ENCODE measurements around the gene CTXND2. TPM values are rescaled to one million over a fixed set of nuclear protein-coding genes. Genes with fewer than 3 reads are reported as not detected.
"Not testable (repeated sequence)": the region's sequence is repeated elsewhere in the genome, so short reads cannot be mapped to it uniquely, and the experiment has no call there.

The CTXND2 gene
- polyA plus RNA-seq, 2 donors, result not detected

- H3K36me3 ChIP-seq (ENCODE audit: control insufficient read depth in 2 of 2, insufficient read depth in 2 of 2, low read length in 1 of 2); H3K4me1 ChIP-seq (ENCODE audit: control insufficient read depth in 2 of 2, insufficient read depth in 2 of 2, low read length in 1 of 2); H3K9me3 ChIP-seq (ENCODE audit: control insufficient read depth in 2 of 2, insufficient read depth in 1 of 2, low read depth in 1 of 2, low read length in 1 of 2); H3K4me3 ChIP-seq (ENCODE audit: low read depth in 1 of 2, low read length in 2 of 2); H3K27ac ChIP-seq (ENCODE audit: low read depth in 2 of 2, low read length in 1 of 2); H3K27me3 ChIP-seq (ENCODE audit: control insufficient read depth in 1 of 2, insufficient read depth in 2 of 2, low read length in 2 of 2): not testable (repeated sequence)
- WGBS, 2 donors, result 87% methylated on average over 5 of the region's 5 CpGs
Observed at GRCh38 chr1:150883121-150883520, 3.8 kb upstream of the CTXND2 start.

- Histone ChIP-seq H3K4me3 (ENCODE audit: low read depth in 1 of 2, low read length in 2 of 2) (no peak overlapping the region), H3K27ac (ENCODE audit: low read depth in 2 of 2, low read length in 1 of 2) (no peak overlapping the region), H3K36me3 (ENCODE audit: control insufficient read depth in 2 of 2, insufficient read depth in 2 of 2, low read length in 1 of 2) (no peaks in the 10 kb centered on the region), H3K9me3 (ENCODE audit: control insufficient read depth in 2 of 2, insufficient read depth in 1 of 2, low read depth in 1 of 2, low read length in 1 of 2) (no peaks in the 10 kb centered on the region), H3K27me3 (ENCODE audit: control insufficient read depth in 1 of 2, insufficient read depth in 2 of 2, low read length in 2 of 2) (no peaks in the 10 kb centered on the region), H3K4me1 (ENCODE audit: control insufficient read depth in 2 of 2, insufficient read depth in 2 of 2, low read length in 1 of 2) (no peaks in the 10 kb centered on the region)
- 90 to 93% methylated on average over 8 of the region's 8 CpGs for WGBS, 2 donors
Observed at GRCh38 chr1:150888727-150889126, 1.8 kb downstream of the CTXND2 start.

DNA sequence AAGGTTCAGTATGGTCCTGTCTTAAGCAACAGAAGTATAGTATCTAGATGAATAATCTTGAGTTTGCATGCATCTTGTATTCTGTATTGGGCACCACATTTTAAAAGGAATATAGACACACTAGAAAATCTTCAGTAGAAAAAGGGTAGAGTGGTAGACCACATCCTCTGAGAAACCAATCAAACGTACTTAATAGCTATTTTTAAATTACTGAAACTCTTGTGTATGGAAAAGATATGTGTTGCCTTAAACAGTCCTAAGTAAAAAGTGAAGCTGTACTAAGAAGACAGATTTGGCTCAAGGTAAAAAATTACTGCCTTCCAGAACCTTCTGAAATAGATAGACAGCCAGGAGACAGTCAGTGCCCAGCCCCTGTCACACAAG, 3.1 kb downstream of the CTXND2 start:
- 53 to 61% methylated on average over 1 of the region's 1 CpG for WGBS, 2 donors
- H3K27ac ChIP-seq (ENCODE audit: low read depth in 2 of 2, low read length in 1 of 2), result no peak overlapping the region
- no peaks in the 10 kb centered on the region for H3K9me3 ChIP-seq (ENCODE audit: control insufficient read depth in 2 of 2, insufficient read depth in 1 of 2, low read depth in 1 of 2, low read length in 1 of 2)
- H3K4me1 ChIP-seq (ENCODE audit: control insufficient read depth in 2 of 2, insufficient read depth in 2 of 2, low read length in 1 of 2), result no peaks in the 10 kb centered on the region
- no peaks in the 10 kb centered on the region for H3K36me3 ChIP-seq (ENCODE audit: control insufficient read depth in 2 of 2, insufficient read depth in 2 of 2, low read length in 1 of 2)
- no peaks in the 10 kb centered on the region for H3K27me3 ChIP-seq (ENCODE audit: control insufficient read depth in 1 of 2, insufficient read depth in 2 of 2, low read length in 2 of 2)
- H3K4me3 ChIP-seq (ENCODE audit: low read depth in 1 of 2, low read length in 2 of 2), result no peak overlapping the region

DNA sequence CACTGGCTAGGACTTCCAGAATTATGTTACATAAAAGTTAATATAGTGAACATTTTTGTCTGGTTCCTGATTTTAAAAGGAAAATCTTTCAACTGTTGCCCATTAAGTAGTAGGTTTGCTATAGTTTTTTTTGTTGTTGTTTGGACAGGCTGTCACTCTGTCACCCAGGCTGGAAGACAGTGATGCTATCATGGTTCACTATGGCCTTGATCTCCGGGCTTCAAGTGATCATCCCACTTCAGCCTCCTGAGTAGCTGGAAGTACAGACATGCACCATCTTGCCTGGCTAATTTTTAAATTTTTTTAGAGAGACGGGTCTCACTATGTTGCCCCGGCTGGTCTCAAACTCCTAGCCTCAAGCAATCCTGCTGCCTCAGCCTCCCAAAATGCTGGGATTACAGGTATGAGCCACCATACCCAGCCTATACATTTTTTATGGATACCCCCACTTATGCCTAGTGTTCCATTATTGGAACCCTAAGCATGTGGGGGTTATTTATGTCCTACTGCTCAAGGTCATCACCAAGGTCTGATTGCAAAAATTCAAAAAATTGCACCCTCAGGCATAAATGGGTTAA, 6.5 kb downstream of the CTXND2 start:
- 89% methylated on average over 3 of the region's 3 CpGs for whole genome bisulfite sequencing, 2 donors
- H3K27me3 ChIP-seq (ENCODE audit: control insufficient read depth in 1 of 2, insufficient read depth in 2 of 2, low read length in 2 of 2), result no peaks in the 10 kb centered on the region
- H3K27ac ChIP-seq (ENCODE audit: low read depth in 2 of 2, low read length in 1 of 2), result no peak overlapping the region
- H3K36me3 ChIP-seq (ENCODE audit: control insufficient read depth in 2 of 2, insufficient read depth in 2 of 2, low read length in 1 of 2), result no peaks in the 10 kb centered on the region
- H3K4me3 ChIP-seq (ENCODE audit: low read depth in 1 of 2, low read length in 2 of 2), result no peak overlapping the region
- H3K4me1 ChIP-seq (ENCODE audit: control insufficient read depth in 2 of 2, insufficient read depth in 2 of 2, low read length in 1 of 2), result no peaks in the 10 kb centered on the region
- H3K9me3 ChIP-seq (ENCODE audit: control insufficient read depth in 2 of 2, insufficient read depth in 1 of 2, low read depth in 1 of 2, low read length in 1 of 2), result no peaks in the 10 kb centered on the region

- WGBS, 2 donors, result 80 to 91% methylated on average over 4 of the region's 4 CpGs
- Histone ChIP-seq H3K4me1 (ENCODE audit: control insufficient read depth in 2 of 2, insufficient read depth in 2 of 2, low read length in 1 of 2) (no peaks in the 10 kb centered on the region), H3K27me3 (ENCODE audit: control insufficient read depth in 1 of 2, insufficient read depth in 2 of 2, low read length in 2 of 2) (no peaks in the 10 kb centered on the region), H3K36me3 (ENCODE audit: control insufficient read depth in 2 of 2, insufficient read depth in 2 of 2, low read length in 1 of 2) (no peaks in the 10 kb centered on the region), H3K27ac (ENCODE audit: low read depth in 2 of 2, low read length in 1 of 2) (no peak overlapping the region), H3K4me3 (ENCODE audit: low read depth in 1 of 2, low read length in 2 of 2) (no peak overlapping the region), H3K9me3 (ENCODE audit: control insufficient read depth in 2 of 2, insufficient read depth in 1 of 2, low read depth in 1 of 2, low read length in 1 of 2) (no peaks in the 10 kb centered on the region)
Observed at GRCh38 chr1:150895618-150896017, 8.7 kb downstream of the CTXND2 start.

- not testable (repeated sequence) for H3K4me1 ChIP-seq (ENCODE audit: control insufficient read depth in 2 of 2, insufficient read depth in 2 of 2, low read length in 1 of 2); H3K4me3 ChIP-seq (ENCODE audit: low read depth in 1 of 2, low read length in 2 of 2); H3K9me3 ChIP-seq (ENCODE audit: control insufficient read depth in 2 of 2, insufficient read depth in 1 of 2, low read depth in 1 of 2, low read length in 1 of 2); H3K36me3 ChIP-seq (ENCODE audit: control insufficient read depth in 2 of 2, insufficient read depth in 2 of 2, low read length in 1 of 2); H3K27me3 ChIP-seq (ENCODE audit: control insufficient read depth in 1 of 2, insufficient read depth in 2 of 2, low read length in 2 of 2); H3K27ac ChIP-seq (ENCODE audit: low read depth in 2 of 2, low read length in 1 of 2)
- WGBS, 2 donors, result 90 to 97% methylated on average over 8 of the region's 8 CpGs
Observed at GRCh38 chr1:150899795-150900194, 12.9 kb downstream of the CTXND2 start.

GRCh38 chr1:150902346-150902745, 15.4 kb downstream of the CTXND2 start:
- H3K36me3 ChIP-seq (ENCODE audit: control insufficient read depth in 2 of 2, insufficient read depth in 2 of 2, low read length in 1 of 2), result no peaks in the 10 kb centered on the region
- H3K4me3 ChIP-seq (ENCODE audit: low read depth in 1 of 2, low read length in 2 of 2), result no peak overlapping the region
- no peaks in the 10 kb centered on the region for H3K4me1 ChIP-seq (ENCODE audit: control insufficient read depth in 2 of 2, insufficient read depth in 2 of 2, low read length in 1 of 2)
- WGBS, 2 donors, result 91 to 95% methylated on average over 5 of the region's 5 CpGs
- H3K27ac ChIP-seq (ENCODE audit: low read depth in 2 of 2, low read length in 1 of 2), result no peak overlapping the region
- H3K27me3 ChIP-seq (ENCODE audit: control insufficient read depth in 1 of 2, insufficient read depth in 2 of 2, low read length in 2 of 2), result no peaks in the 10 kb centered on the region
- H3K9me3 ChIP-seq (ENCODE audit: control insufficient read depth in 2 of 2, insufficient read depth in 1 of 2, low read depth in 1 of 2, low read length in 1 of 2), result no peaks in the 10 kb centered on the region

GRCh38 chr1:150902751-150903150, 15.8 kb downstream of the CTXND2 start:
- WGBS, 2 donors, result 70 to 71% methylated on average over 1 of the region's 1 CpG
- Histone ChIP-seq H3K27me3 (ENCODE audit: control insufficient read depth in 1 of 2, insufficient read depth in 2 of 2, low read length in 2 of 2) (no peaks in the 10 kb centered on the region), H3K9me3 (ENCODE audit: control insufficient read depth in 2 of 2, insufficient read depth in 1 of 2, low read depth in 1 of 2, low read length in 1 of 2) (no peaks in the 10 kb centered on the region), H3K27ac (ENCODE audit: low read depth in 2 of 2, low read length in 1 of 2) (no peak overlapping the region), H3K4me1 (ENCODE audit: control insufficient read depth in 2 of 2, insufficient read depth in 2 of 2, low read length in 1 of 2) (no peaks in the 10 kb centered on the region), H3K36me3 (ENCODE audit: control insufficient read depth in 2 of 2, insufficient read depth in 2 of 2, low read length in 1 of 2) (no peaks in the 10 kb centered on the region), H3K4me3 (ENCODE audit: low read depth in 1 of 2, low read length in 2 of 2) (no peak overlapping the region)

DNA sequence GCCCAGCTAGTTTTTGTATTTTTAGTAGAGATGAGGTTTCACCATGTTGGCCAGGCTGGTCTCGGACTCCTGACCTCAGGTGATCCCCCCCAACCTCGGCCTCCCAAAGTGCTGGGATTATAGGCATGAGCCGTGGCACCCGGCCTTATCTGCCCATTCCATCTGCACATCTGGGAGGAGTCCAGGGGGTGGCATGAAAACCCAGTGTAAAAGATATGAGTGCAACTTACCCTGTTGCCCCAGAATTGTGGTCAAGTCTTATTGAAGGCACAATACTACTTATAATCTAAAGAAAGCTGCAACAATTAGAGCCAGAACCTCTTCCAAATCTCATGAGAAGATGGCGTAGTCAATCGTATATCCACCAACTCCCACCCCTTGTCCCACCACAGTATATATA, 18.4 kb downstream of the CTXND2 start:
- 94 to 95% methylated on average over 6 of the region's 6 CpGs for WGBS, 2 donors
- Histone ChIP-seq H3K4me1 (ENCODE audit: control insufficient read depth in 2 of 2, insufficient read depth in 2 of 2, low read length in 1 of 2) (no peaks in the 10 kb centered on the region), H3K4me3 (ENCODE audit: low read depth in 1 of 2, low read length in 2 of 2) (no peak overlapping the region), H3K36me3 (ENCODE audit: control insufficient read depth in 2 of 2, insufficient read depth in 2 of 2, low read length in 1 of 2) (no peaks in the 10 kb centered on the region), H3K9me3 (ENCODE audit: control insufficient read depth in 2 of 2, insufficient read depth in 1 of 2, low read depth in 1 of 2, low read length in 1 of 2) (no peaks in the 10 kb centered on the region), H3K27me3 (ENCODE audit: control insufficient read depth in 1 of 2, insufficient read depth in 2 of 2, low read length in 2 of 2) (no peaks in the 10 kb centered on the region), H3K27ac (ENCODE audit: low read depth in 2 of 2, low read length in 1 of 2) (no peak overlapping the region)

- Histone ChIP-seq H3K36me3 (ENCODE audit: control insufficient read depth in 2 of 2, insufficient read depth in 2 of 2, low read length in 1 of 2) (no peaks in the 10 kb centered on the region), H3K9me3 (ENCODE audit: control insufficient read depth in 2 of 2, insufficient read depth in 1 of 2, low read depth in 1 of 2, low read length in 1 of 2) (no peaks in the 10 kb centered on the region), H3K4me1 (ENCODE audit: control insufficient read depth in 2 of 2, insufficient read depth in 2 of 2, low read length in 1 of 2) (no peaks in the 10 kb centered on the region), H3K4me3 (ENCODE audit: low read depth in 1 of 2, low read length in 2 of 2) (no peak overlapping the region), H3K27me3 (ENCODE audit: control insufficient read depth in 1 of 2, insufficient read depth in 2 of 2, low read length in 2 of 2) (no peaks in the 10 kb centered on the region), H3K27ac (ENCODE audit: low read depth in 2 of 2, low read length in 1 of 2) (no peak overlapping the region)
- 85 to 91% methylated on average over 1 of the region's 1 CpG for WGBS, 2 donors
Observed at GRCh38 chr1:150906329-150906728, 19.4 kb downstream of the CTXND2 start.

All from esophagus (tissue), 2 donors.